Activated naive CD4-positive, alpha-beta T cell treated with Interleukin-2 at 50 U/mL for 16 hours (primary cell): Measurements from ENCODE around the gene FBLN2.
A peak's percentile ranks its signal among the peaks of the same experiment; 100 is the strongest.

Experiments
- DNase-seq: peaks from one replicate; pipeline ENCODE4 v3.0.0-alpha.2; 2020

Gene FBLN2

GRCh38 chr3:13628432-13628831, 79.5 kb downstream of the FBLN2 start:
- DNase-seq = no peak

- no peak for DNase-seq
These were observed 80.1 kb downstream of the FBLN2 start for GRCh38 chr3:13628841-13629551.

GRCh38 chr3:13629644-13630043, 80.7 kb downstream of the FBLN2 start:
- DNase-seq = no peak

- no peak for DNase-seq
These were observed 82.3 kb downstream of the FBLN2 start for GRCh38 chr3:13631256-13631655.

- no peak for DNase-seq
These were observed 84.3 kb downstream of the FBLN2 start for GRCh38 chr3:13633176-13633575.

- no peak for DNase-seq
These were observed 85.2 kb downstream of the FBLN2 start for GRCh38 chr3:13634151-13634550.

- no peak for DNase-seq
These were observed 85.7 kb downstream of the FBLN2 start for GRCh38 chr3:13634615-13635014.

GRCh38 chr3:13636186-13636585, 87.3 kb downstream of the FBLN2 start:
- no peak for DNase-seq

GRCh38 chr3:13636874-13637273, 87.9 kb downstream of the FBLN2 start:
- DNase-seq = no peak

- DNase-seq = no peak
These were observed 88.5 kb downstream of the FBLN2 start for GRCh38 chr3:13637311-13637891.

GRCh38 chr3:13637953-13638352, 89.0 kb downstream of the FBLN2 start:
- DNase-seq = no peak

- no peak for DNase-seq
These were observed 90.0 kb downstream of the FBLN2 start for GRCh38 chr3:13638927-13639326.

- no peak for DNase-seq
These were observed 93.7 kb downstream of the FBLN2 start for GRCh38 chr3:13642597-13642996.

GRCh38 chr3:13644341-13645117, 95.6 kb downstream of the FBLN2 start:
- no peak for DNase-seq

GRCh38 chr3:13645801-13646637, 97.1 kb downstream of the FBLN2 start:
- DNase-seq = no peak

GRCh38 chr3:13647298-13648059, 98.6 kb downstream of the FBLN2 start:
- DNase-seq = peak; percentile 16

- DNase-seq = peak; percentile 78
These were observed 99.4 kb downstream of the FBLN2 start for GRCh38 chr3:13648060-13649001.

GRCh38 chr3:13650210-13651056, 101.5 kb downstream of the FBLN2 start:
- DNase-seq = peak; percentile 82

- no peak for DNase-seq
These were observed 102.1 kb downstream of the FBLN2 start for GRCh38 chr3:13651057-13651400.

- no peak for DNase-seq
These were observed 103.0 kb downstream of the FBLN2 start for GRCh38 chr3:13651775-13652428.
